A549 treated with Hydrocortisone at 1 μM for 4 hours (cell line): ENCODE results near the gene LBH. TPM values are rescaled to one million over a fixed set of nuclear protein-coding genes. Genes with fewer than 3 reads are reported as not detected.

Experiments used
- total RNA-seq: library from RNA; stranded (reverse); fragments of 200-300 nt; extraction: Qiagen RNA extraction; gene quantifications from 5 replicates; pipeline ENCODE4 v1.2.3, GENCODE V29; 2022

Gene LBH
- total RNA-seq = 92.6 to 190 TPM (median 140 TPM) in 5 replicates

GRCh38 chr2:30231212-30231995 lies at the start of gene LBH:
TSS of gene LBH (plus strand) at chr2:30231534. CDS start at chr2:30231739, 205 bp downstream.

Other genes with a start within 250 kb of the LBH start
- 45.0 to 58.1 TPM (median 55.7 TPM) in 5 replicates for gene YPEL5, start 84.5 kb upstream of the LBH start, total RNA-seq
- 12.1 to 23.2 TPM (median 16.7 TPM) in 5 replicates for gene LCLAT1, start 215.7 kb downstream of the LBH start, total RNA-seq